ENCODE results near the gene MTA2.
A peak's percentile ranks its signal among the peaks of the same experiment; 100 is the strongest.

Gene MTA2

DNA sequence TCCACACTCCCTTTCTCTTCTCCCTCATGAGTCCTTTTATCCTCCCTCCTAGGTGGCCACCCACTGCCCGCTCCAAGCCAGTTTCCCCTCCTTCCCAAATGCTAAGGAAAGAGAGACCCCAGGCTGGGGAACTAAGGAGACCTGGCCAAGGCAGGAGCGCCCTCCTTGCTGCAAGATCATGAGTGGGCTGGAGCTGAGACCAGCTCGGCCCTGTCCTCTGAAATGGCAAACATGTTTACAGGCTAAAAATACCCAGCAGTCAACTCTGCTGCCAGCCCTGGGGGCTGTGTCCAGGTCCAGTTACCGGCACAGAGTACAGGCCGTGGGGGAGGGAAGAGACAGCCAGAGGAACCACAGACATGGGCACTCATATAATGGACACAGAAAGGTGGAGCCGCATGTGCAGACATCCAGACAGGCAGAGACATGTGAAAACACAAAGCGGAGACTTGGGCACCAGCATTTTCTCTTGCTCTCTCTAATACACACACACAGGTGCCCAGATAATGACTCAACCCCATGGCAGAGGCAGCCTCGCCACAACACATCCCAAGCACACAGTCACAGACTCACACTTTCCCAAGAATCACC lies 53.9 kb downstream of the MTA2 start:
- no peak for DNase-seq

DNA sequence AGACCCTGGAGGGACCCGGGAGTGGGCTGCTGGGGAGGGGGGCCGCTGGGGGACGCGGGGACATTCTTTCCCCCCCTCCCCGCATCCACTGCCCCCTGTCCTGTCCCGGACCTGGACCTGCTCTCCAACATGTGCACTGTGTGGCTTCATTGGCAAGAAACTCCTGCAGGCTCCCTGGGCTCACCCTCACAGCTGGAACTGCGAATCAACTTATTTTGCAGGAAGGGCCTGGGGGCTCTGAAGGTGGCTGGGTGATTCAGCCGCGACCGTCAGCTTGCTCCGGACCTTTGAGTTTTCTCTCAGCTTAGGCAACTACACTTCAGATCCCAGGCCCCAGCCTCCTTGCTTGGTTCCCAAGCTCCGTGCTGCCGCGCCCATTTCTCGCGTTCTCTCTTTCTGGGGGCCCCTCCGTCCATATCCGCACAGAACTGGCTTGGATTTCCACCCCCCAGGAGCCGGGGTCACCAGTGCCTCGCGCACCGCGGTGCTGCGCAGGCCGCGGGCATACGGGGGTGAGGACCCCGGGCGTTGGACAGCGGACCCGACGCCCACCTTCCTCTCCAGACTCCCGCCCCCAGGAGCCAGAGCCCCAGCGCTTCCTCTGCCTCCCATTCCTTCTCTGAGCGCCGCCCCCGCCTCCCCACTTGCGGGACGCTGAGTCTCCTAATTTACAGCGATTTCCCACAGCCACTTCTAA lies 54.6 kb downstream of the MTA2 start:
- peak in 1 of 56 donors; percentile 46 for DNase-seq

DNA sequence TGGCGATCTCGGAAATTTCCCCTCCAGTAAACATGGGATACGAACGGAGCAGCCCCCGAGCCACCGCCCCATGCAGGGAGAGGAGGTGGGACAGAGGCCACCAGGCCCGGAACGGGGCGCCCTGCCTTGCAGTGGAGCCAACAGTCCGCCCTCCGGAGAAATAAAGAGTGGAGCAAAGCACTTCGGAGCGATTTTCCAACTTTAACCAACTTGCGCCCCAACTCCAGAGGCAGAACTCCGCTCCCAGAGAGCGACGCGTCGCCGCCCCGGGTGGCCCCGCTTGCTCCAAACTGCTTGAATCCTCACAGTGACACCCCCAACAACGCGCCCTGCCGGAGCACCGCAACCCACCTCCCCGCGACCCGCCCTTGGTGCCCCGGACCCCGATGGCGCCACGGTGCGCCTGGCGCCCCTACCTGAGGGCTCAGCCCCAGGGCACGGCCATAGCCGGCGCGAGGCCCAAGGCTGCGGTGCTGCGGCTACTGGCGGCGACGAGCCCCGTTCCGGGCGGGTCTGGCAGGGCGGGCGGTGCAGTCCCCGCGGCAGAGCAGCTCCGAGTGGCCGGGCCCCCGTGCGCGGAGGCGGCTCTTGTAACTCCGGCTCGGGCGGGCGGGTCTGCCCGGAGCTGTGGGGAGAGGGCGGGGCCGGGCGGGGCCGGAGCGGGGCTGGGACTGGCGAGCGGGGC lies 55.3 kb downstream of the MTA2 start, which contains the start of gene AHNAK:
AHNAK (minus strand) TSS at position 563 of the 685 bp plus-strand sequence. CDS start 10,708 bp downstream, outside the sequence.
- peak in 12 of 56 donors; percentile 10 to 56 (median 42) for DNase-seq

GRCh38 chr11:62545437-62546243 lies 56.0 kb downstream of the MTA2 start:
- DNase-seq, result peak in 24 of 56 donors; percentile 11 to 73 (median 46)

DNA sequence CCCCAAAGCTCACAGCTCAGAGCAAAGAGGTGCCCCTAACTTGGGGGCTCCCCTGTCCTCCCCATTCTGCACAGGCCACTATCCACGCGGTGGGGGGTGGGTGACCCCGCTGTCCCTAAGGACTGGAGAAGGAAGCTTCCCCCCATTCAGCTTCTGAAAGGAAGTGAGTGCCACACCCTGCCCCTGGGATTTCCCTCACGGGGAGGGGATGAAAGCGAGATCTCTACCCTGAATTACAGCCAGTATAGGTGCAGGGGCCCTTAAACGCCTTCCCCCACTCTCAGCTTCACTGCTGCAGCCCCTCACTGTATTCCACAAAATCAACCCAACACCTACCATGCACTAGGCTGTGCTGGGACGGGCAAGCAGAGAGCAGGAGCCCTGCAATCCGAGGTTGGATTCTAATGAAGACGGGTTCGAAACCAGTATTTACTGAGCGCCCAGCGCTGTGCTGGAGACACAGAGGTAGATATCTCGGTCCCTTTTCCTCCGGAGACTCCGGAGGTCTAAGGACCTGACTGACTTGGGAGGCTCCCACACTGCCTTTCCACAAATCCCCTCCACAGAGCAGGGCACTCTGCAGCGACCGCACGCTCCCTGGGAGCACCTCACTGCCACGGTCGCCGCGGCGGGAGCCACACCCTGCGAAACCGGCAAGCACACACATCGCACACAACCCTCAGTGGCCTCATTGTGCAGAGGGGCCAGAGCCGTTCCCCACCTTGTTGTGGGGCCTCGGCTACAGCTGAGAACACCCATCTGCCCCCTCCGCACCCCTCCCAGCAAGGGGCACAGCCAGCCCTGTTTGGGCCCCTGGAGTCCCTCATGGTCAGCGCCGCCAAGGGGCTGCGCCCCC lies 56.9 kb downstream of the MTA2 start:
- no peak for DNase-seq

DNA sequence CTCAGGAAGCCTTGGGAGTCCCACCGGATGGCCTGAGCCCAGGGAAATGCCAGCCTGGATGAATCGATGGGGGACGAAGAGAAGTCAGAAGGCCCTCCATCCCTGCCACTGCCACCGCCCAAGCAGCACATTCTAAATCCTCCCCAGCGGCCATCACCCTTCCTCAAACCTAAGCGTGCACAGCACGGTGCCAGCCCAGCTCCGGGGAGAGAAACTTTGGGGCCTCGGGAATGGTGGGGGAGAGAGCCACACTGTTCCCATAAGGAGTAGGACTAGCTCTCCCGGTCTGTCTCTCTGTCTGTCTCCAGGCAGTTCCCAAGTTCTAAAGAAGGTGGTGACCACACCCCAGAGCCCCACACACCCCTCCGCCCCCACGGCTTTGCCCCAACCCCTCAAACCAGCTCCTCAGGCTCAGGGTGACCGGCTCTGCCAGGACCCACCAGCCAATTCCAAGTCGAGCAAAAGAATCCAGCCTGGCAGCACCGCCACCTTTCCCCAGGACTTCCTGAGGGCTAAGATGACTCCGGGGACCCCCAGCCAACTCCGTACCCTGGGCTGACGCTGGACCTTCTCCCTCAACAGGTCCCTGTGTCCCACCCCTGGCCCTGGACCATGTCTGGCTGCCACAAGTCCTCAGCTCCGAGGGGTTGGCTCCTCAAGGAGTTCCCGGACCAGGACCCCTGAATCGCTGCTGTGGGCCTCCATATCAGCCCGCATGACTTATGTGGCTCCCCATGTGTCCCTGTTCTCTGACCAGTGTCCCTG lies 57.8 kb downstream of the MTA2 start:
- DNase-seq, result peak in 1 of 56 donors; percentile 16

Measured in amygdala (tissue), 56 donors.